ENCODE results near the gene C11orf91. TPM values are rescaled to one million over a fixed set of nuclear protein-coding genes. Genes with fewer than 3 reads are reported as not detected.

Gene C11orf91
- total RNA-seq, 1 experiment from 2014 or later: not detected

GRCh38 chr11:33724644-33725035 lies 24.0 kb upstream of the C11orf91 start:
- CTCF ChIA-PET: no interaction called here
- Histone ChIP-seq H3K9me3 (ENCODE audit: insufficient read depth, low read depth) (no peaks in the 10 kb centered on the region), H2AFZ (no peak overlapping the region), H3K4me2 (0 out of 2 replicates have a peak overlapping the region, but pooled peaks have one; percentile 7), H3F3A (ENCODE audit: insufficient read depth, low read depth) (peaks cover 24% of the 10 kb centered on the region; the same call in 1 of the 2 replicates), H3K4me3 (no peak overlapping the region), H3K27me3 (ENCODE audit: insufficient read depth, low read depth) (no peaks in the 10 kb centered on the region), H3K27ac (peak overlapping the region; percentile 67), H3K9me2 (ENCODE audit: insufficient read depth) (no peaks in the 10 kb centered on the region), H3K4me1 (replicated peaks; ENCODE audit: insufficient read depth) (peaks cover 38% of the 10 kb centered on the region), H4K20me1 (ENCODE audit: insufficient read depth) (peaks cover 33% of the 10 kb centered on the region), H3K36me3 (ENCODE audit: low read depth) (peaks cover 25% of the 10 kb centered on the region), H3K79me2 (ENCODE audit: low read depth) (peaks cover 91% of the 10 kb centered on the region)
- POLR2A ChIA-PET (ENCODE audit: unreplicated experiment): no interaction called here
- intact Hi-C loops (cut with micrococcal nuclease; ENCODE audit: unreplicated experiment): no loop called here
- no TSS peak for BruUV-seq (replicated peaks)
- TF ChIP-seq CTCF (conservative IDR thresholded peaks at IDR 0.05) (no peak), EZH2 (IDR thresholded peaks at IDR 0.05; ENCODE audit: low read depth) (no peak)
- DNase-seq: no peak

GRCh38 chr11:33723238-33723881 lies 22.7 kb upstream of the C11orf91 start:
- TF ChIP-seq CTCF (conservative IDR thresholded peaks at IDR 0.05) (no peak), EZH2 (IDR thresholded peaks at IDR 0.05; ENCODE audit: low read depth) (no peak)
- Histone ChIP-seq H3K9me2 (ENCODE audit: insufficient read depth) (no peaks in the 10 kb centered on the region), H3K4me1 (replicated peaks; ENCODE audit: insufficient read depth) (peaks cover 38% of the 10 kb centered on the region), H2AFZ (no peak overlapping the region), H3K27ac (peak overlapping the region; percentile 67), H3K9me3 (ENCODE audit: insufficient read depth, low read depth) (no peaks in the 10 kb centered on the region), H3K4me3 (no peak overlapping the region), H3K27me3 (ENCODE audit: insufficient read depth, low read depth) (no peaks in the 10 kb centered on the region), H4K20me1 (ENCODE audit: insufficient read depth) (peaks cover 31% of the 10 kb centered on the region), H3K36me3 (ENCODE audit: low read depth) (peaks cover 33% of the 10 kb centered on the region), H3K4me2 (peak overlapping the region; percentile 27), H3F3A (ENCODE audit: insufficient read depth, low read depth) (peaks cover 33% of the 10 kb centered on the region; the same call in 1 of the 2 replicates), H3K79me2 (ENCODE audit: low read depth) (peaks cover 86% of the 10 kb centered on the region)
- no TSS peak for BruUV-seq (replicated peaks)
- ChIA-PET CTCF (interaction anchor here (0.5 kb wide), 1 partner anchor 13 kb away, joined by 6 read pairs; the partner anchor contains the start of gene CD59), POLR2A (ENCODE audit: unreplicated experiment) (interaction anchor here (0.6 kb wide), 1 partner anchor 33 kb away, joined by 7 read pairs; no protein-coding TSS in a partner anchor)
- intact Hi-C loops (cut with micrococcal nuclease; ENCODE audit: unreplicated experiment): loop anchor here (1.0 kb wide), 2 partner anchors 11 to 33 kb away; no protein-coding TSS in a partner anchor
- peak; percentile 72 to 77 for DNase-seq

DNA sequence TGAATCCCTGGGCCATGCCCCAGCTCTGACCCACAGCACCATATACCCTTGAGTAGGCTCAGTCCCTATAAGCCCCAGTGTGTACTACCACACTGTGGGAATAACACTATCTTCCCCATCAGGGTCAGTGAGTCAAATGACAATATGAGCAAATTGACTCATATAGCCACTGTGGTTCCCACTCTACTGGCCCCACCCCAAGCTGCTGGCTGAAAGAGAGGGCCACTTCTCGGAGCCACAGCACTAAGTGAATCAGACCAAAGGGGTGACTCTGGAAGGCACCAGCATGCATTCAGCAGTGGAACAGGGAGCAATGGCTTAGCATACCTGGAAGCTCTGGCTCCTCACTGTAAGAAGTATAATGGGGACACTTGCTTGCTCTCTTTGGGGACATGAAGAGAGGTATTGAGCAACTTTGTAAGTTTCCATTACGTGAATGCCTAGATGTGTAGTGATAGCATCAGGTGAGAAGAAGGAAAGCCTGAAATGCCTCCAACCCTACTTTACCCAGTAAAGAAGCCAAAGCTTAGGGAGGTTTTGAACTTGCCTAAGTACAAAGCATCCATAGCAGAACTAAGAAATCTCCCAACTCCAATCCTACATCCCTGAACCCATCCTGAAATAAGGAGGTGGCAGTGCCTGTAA lies 22.1 kb upstream of the C11orf91 start:
- POLR2A ChIA-PET (ENCODE audit: unreplicated experiment): interaction anchor here (0.6 to 0.8 kb wide), 2 partner anchors 31 to 32 kb away, joined by 7 to 8 read pairs; no protein-coding TSS in a partner anchor
- no peak overlapping the region for H2AFZ ChIP-seq
- H3K36me3 ChIP-seq (ENCODE audit: low read depth): peaks cover 38% of the 10 kb centered on the region
- peaks cover 38% of the 10 kb centered on the region; the same call in 1 of the 2 replicates for H3F3A ChIP-seq (ENCODE audit: insufficient read depth, low read depth)
- no peak overlapping the region for H3K4me3 ChIP-seq
- BruUV-seq (replicated peaks): TSS peak; percentile 91
- H3K27ac ChIP-seq: peak overlapping the region; percentile 67
- H3K27me3 ChIP-seq (ENCODE audit: insufficient read depth, low read depth): no peaks in the 10 kb centered on the region
- no peaks in the 10 kb centered on the region for H3K9me3 ChIP-seq (ENCODE audit: insufficient read depth, low read depth)
- H3K79me2 ChIP-seq (ENCODE audit: low read depth): peaks cover 80% of the 10 kb centered on the region
- intact Hi-C loops (cut with micrococcal nuclease; ENCODE audit: unreplicated experiment): loop anchor here (1.0 kb wide), 2 partner anchors 12 to 32 kb away; no protein-coding TSS in a partner anchor
- TF ChIP-seq CTCF (conservative IDR thresholded peaks at IDR 0.05): no peak
- no peak for TF ChIP-seq EZH2 (IDR thresholded peaks at IDR 0.05; ENCODE audit: low read depth)
- H3K9me2 ChIP-seq (ENCODE audit: insufficient read depth): no peaks in the 10 kb centered on the region
- DNase-seq: peak; percentile 70 to 73
- H3K4me2 ChIP-seq: peak overlapping the region; percentile 27
- H3K4me1 ChIP-seq (replicated peaks; ENCODE audit: insufficient read depth): peaks cover 38% of the 10 kb centered on the region
- CTCF ChIA-PET: interaction anchor here (0.6 to 1.2 kb wide), 2 partner anchors 12 to 20 kb away, joined by 3 to 4 read pairs; no protein-coding TSS in a partner anchor
- H4K20me1 ChIP-seq (ENCODE audit: insufficient read depth): peaks cover 31% of the 10 kb centered on the region
